PFSK-1 (cell line): ENCODE data around the gene DNAH8.

Experiments used
- FOXP2 ChIP-seq: optimal IDR thresholded peaks from 2 replicates; pipeline ENCODE3; 2011; ENCODE audit warnings: borderline replicate concordance, control low read depth, inconsistent platforms; ENCODE audit not compliant: insufficient read depth; ENCODE audit errors: extremely low read length, extremely low read depth
- POLR2AphosphoS5 ChIP-seq: IDR thresholded peaks from 2 replicates; pipeline ENCODE4 v1.6.1; 2012; ENCODE audit warnings: low read depth, mild to moderate bottlenecking, control low read depth, low read length, moderate library complexity
- REST ChIP-seq, 2 experiments: IDR thresholded peaks; 2 replicates each; pipeline versions ENCODE4 v1.6.1 to v1.8.0; 2011 to 2012; ENCODE audit warnings: low read depth in 2 of 2, low read length in 2 of 2, control low read depth in 1 of 2, inconsistent platforms in 1 of 2, mild to moderate bottlenecking in 1 of 2, moderate library complexity in 1 of 2; ENCODE audit not compliant: insufficient read depth in 1 of 2
- SIN3A ChIP-seq: IDR thresholded peaks from 2 replicates; pipeline ENCODE4 v1.6.1; 2012; ENCODE audit warnings: mild to moderate bottlenecking, low read length, moderate library complexity, borderline replicate concordance; ENCODE audit not compliant: insufficient read depth
- TAF1 ChIP-seq: IDR thresholded peaks from 2 replicates; pipeline ENCODE4 v1.6.1; 2012; ENCODE audit warnings: low read length, control low read depth, borderline replicate concordance; ENCODE audit not compliant: insufficient read depth

Gene DNAH8

GRCh38 chr6:38909015-38909730, 194.1 kb downstream of the DNAH8 start:
- TF ChIP-seq SIN3A, result no peak
- no peak for TF ChIP-seq POLR2AphosphoS5
- no peak for TF ChIP-seq REST (IDR thresholded peaks at IDR 0.05; ENCODE audit: insufficient read depth in 1 of 2, low read depth in 2 of 2, low read length in 2 of 2)
- TF ChIP-seq FOXP2, result no peak
- no peak for TF ChIP-seq TAF1

- no peak for TF ChIP-seq TAF1
- no peak for TF ChIP-seq SIN3A
- TF ChIP-seq FOXP2, result no peak
- TF ChIP-seq POLR2AphosphoS5, result no peak
- no peak for TF ChIP-seq REST (IDR thresholded peaks at IDR 0.05; ENCODE audit: insufficient read depth in 1 of 2, low read depth in 2 of 2, low read length in 2 of 2)
These were observed 195.1 kb downstream of the DNAH8 start for GRCh38 chr6:38910207-38910606.

- TF ChIP-seq TAF1, result no peak
- TF ChIP-seq FOXP2, result no peak
- TF ChIP-seq POLR2AphosphoS5, result no peak
- no peak for TF ChIP-seq REST (IDR thresholded peaks at IDR 0.05; ENCODE audit: insufficient read depth in 1 of 2, low read depth in 2 of 2, low read length in 2 of 2)
- TF ChIP-seq SIN3A, result no peak
These were observed 197.3 kb downstream of the DNAH8 start for GRCh38 chr6:38912378-38912777.

GRCh38 chr6:38915205-38915925, 200.3 kb downstream of the DNAH8 start:
- TF ChIP-seq TAF1 (no peak), REST (IDR thresholded peaks at IDR 0.05; ENCODE audit: insufficient read depth in 1 of 2, low read depth in 2 of 2, low read length in 2 of 2) (no peak), FOXP2 (no peak), SIN3A (no peak), POLR2AphosphoS5 (no peak)
